GM12874 (cell line): ENCODE results near the gene SUPT3H.

ENCODE experiments used
- TF ChIP-seq, protein P1 (sequence below): IDR thresholded peaks from 2 replicates; pipeline ENCODE4 v1.5.1; 2011; ENCODE audit warnings: low read depth, mild to moderate bottlenecking, control low read depth, low read length, moderate library complexity; ENCODE audit not compliant: insufficient read depth

SUPT3H gene

DNA sequence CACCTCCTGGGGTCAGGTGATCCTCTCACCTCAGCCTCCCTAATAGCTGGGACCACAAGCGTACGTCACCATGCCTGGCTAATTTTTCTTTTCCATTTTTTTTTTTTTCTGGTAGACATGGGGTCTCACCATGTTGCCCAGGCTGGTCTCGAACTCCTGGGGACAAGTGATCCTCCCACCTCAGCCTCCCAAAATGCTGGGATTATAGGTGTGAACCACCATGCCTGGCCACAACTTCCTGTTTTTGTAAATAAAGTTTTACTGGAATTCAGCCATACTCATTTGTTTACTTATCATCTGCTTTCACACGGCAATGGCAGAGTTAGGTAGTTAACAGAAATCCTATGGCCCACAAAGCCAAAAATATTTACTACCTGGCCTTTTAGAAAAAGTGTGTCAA lies 57.4 kb downstream of the SUPT3H start:
- TF ChIP-seq, protein P1, sequence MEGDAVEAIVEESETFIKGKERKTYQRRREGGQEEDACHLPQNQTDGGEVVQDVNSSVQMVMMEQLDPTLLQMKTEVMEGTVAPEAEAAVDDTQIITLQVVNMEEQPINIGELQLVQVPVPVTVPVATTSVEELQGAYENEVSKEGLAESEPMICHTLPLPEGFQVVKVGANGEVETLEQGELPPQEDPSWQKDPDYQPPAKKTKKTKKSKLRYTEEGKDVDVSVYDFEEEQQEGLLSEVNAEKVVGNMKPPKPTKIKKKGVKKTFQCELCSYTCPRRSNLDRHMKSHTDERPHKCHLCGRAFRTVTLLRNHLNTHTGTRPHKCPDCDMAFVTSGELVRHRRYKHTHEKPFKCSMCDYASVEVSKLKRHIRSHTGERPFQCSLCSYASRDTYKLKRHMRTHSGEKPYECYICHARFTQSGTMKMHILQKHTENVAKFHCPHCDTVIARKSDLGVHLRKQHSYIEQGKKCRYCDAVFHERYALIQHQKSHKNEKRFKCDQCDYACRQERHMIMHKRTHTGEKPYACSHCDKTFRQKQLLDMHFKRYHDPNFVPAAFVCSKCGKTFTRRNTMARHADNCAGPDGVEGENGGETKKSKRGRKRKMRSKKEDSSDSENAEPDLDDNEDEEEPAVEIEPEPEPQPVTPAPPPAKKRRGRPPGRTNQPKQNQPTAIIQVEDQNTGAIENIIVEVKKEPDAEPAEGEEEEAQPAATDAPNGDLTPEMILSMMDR: no peak

DNA sequence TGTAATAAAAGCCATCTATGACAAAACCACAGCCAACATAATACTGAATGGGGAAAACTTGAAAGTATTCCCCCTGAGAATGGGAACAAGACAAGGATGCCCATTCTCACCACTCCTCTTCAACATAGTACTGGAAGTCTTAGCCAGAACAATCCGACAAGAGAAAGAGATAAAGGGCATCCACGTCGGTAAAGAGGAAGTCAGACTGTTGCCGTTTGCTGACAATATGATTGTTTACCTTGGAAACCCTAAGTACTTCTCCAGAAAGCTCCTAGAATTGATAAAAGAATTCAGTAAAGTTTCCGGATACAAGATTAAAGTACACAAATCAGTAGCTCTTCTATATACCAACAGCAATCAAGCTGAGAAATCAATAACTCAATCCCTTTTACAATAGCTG lies 63.6 kb downstream of the SUPT3H start:
- TF ChIP-seq, protein P1: no peak

DNA sequence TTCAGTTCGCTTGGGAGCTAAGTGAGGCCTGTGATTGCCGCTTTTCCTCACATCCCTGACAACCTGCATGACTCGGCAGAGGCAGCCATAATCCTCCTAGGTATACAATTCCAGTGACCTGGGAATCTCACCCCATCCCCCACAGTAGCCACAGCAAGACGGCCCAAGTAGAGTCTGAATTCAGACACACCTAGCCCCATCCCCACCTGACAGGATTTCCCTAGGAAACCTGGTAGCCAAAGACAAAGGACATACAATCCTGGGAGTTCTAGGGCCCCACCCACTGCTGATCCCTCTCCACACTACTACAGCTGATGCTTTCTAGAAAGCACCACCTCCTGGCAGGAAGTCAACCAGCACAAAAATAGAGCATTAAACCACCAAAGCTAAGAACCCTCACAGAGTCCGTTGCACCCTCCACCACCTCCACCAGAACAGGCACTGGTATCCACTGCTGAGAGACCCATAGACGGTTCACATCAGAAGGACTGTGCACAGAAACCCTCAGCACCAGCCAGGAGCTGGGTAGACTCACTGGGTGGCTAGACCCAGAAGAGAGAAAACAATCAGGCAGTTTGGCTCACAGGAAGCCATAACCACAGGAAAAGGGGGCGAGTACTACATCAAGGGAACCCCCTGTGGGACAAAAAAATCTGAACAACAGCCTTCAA lies 67.5 kb downstream of the SUPT3H start:
- TF ChIP-seq, protein P1: no peak

DNA sequence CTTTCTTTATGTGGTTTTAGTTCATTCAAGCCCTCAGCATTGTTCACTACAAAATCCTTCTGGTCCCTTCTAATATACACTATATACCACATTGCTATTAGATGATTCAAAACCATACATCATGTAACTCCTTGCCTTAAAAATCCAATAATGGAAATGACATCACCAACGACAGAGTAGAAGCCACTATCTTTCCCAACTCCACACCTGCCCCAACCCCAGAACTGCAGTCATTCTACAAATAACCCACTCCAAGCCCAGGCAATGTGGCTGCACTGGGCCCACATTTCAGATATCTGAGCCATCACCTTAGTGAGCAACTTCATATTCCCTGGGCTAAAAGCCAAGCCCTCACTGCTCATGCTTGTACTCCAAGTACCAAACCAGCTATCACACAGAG lies 72.2 kb downstream of the SUPT3H start:
- TF ChIP-seq, protein P1: no peak

DNA sequence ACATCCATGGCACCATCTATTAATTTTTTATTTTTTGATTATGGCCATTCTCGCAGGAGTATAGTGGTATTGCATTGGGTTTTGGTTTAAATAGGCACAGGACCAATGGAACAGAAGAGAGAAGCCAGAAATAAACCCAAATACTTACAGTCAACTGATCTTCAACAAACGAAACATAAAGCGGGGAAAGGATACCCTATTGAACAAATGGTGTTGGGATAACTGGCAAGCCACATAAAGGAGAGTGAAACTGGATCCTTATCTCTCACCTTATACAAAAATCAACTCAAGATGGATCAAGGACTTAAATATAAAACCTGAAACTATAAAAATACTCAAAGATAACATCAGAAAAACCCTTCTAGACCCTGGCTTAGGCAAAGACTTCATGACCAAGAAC lies 74.9 kb downstream of the SUPT3H start:
- TF ChIP-seq, protein P1: no peak

DNA sequence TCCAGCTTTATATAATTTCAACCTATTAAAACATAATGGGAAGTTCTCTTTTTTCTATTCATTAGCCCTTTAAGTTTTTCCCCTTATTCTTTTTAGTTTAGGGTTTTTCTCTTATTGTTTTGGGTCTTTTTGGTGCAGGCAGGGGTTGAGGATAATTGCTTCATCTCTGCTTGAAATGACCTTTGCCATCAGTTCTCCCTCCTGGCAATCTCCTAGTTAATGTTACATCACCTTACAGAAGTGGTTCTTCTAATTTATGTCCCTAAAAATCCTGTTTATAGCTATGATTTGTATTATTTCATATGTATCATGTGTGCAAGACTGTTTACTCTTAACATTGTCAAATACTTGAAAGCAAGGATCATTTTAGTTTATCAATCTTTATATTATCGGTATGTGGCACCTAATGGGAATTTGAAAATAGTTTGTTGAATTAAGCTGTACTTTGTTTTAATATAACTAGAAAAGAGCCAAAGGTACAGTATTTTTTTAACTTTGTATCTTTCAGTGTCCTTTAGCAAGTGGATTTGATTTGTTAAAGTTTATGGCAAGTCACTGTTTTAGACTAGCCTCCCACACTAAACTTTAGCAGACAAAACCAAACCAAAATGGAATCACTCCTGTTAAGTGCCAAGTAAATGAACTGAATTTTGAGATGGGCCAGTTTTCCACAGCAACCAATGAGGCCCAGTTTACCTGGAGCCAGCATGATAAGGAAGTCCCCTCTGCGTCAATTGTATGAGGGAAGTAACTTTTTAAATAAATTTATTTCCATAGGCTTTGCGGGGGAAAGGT lies 76.2 kb downstream of the SUPT3H start:
- TF ChIP-seq, protein P1: no peak

DNA sequence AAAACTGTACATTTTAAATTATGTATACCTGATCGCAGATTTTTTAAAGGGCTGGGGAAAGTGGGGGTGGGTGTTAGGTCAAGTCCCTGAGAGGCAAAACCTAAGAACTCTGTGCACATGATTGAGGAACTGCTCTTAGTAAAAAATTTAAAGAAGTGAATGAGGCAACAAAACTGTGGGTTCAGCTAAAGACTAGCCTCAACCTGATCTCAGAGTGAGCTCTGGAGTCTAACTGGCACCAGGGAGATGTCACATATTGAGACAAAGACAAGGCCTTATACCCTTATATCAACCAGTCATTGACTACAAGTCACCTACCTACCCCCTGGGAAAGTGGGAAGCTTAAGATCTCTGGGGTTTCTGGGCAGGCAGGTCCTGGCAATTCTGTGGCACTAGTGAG lies 77.0 kb downstream of the SUPT3H start:
- TF ChIP-seq, protein P1: no peak
